Daoy (cell line): Measurements from ENCODE around the gene ATRN. TPM values are rescaled to one million over a fixed set of nuclear protein-coding genes. Genes with fewer than 3 reads are reported as not detected.
"Not testable (repeated sequence)": the region's sequence is repeated elsewhere in the genome, so short reads cannot be mapped to it uniquely, and the experiment has no call there.

Experiments
- DNase-seq: peaks from one replicate; pipeline ENCODE4 v3.0.0-alpha.2; 2015; ENCODE audit warnings: low read depth
- total RNA-seq: library from RNA; depleted of rRNA; stranded (reverse); fragments of >200 nt; shearing (Covaris generic); gene quantifications from 2 replicates; pipeline ENCODE4 v1.2.3, GENCODE V29; 2014; rRNA removed

Gene ATRN
- 8.7 and 11.1 TPM in 2 replicates for total RNA-seq

GRCh38 chr20:3470627-3471396 is at the start of gene ATRN:
TSS of gene ATRN (plus strand) at chr20:3471018. CDS start at chr20:3471108, 90 bp downstream.
- peak; percentile 95 for DNase-seq

- DNase-seq = no peak
These were observed 48.8 kb upstream of the ATRN start for GRCh38 chr20:3421985-3422384.

GRCh38 chr20:3423126-3423525 is 47.7 kb upstream of the ATRN start:
- no peak for DNase-seq

- DNase-seq = not testable (repeated sequence)
These were observed 44.1 kb upstream of the ATRN start for GRCh38 chr20:3426766-3427165.

GRCh38 chr20:3430376-3431069 is 40.3 kb upstream of the ATRN start:
- no peak for DNase-seq

- no peak for DNase-seq
These were observed 39.7 kb upstream of the ATRN start for GRCh38 chr20:3431109-3431508.

GRCh38 chr20:3432844-3433243 is 38.0 kb upstream of the ATRN start:
- DNase-seq = no peak

- DNase-seq = no peak
These were observed 37.1 kb upstream of the ATRN start for GRCh38 chr20:3433744-3434143.

GRCh38 chr20:3434232-3434631 is 36.6 kb upstream of the ATRN start:
- no peak for DNase-seq

GRCh38 chr20:3436864-3437574 is 33.8 kb upstream of the ATRN start:
- no peak for DNase-seq

GRCh38 chr20:3446779-3447178 is 24.0 kb upstream of the ATRN start:
- DNase-seq = no peak

GRCh38 chr20:3447321-3447720 is 23.5 kb upstream of the ATRN start:
- DNase-seq = no peak

GRCh38 chr20:3449319-3449718 is 21.5 kb upstream of the ATRN start:
- DNase-seq = no peak

- no peak for DNase-seq
These were observed 18.7 kb upstream of the ATRN start for GRCh38 chr20:3452136-3452535.

- DNase-seq = no peak
These were observed 18.1 kb upstream of the ATRN start for GRCh38 chr20:3452690-3453089.

- DNase-seq = no peak
These were observed 16.0 kb upstream of the ATRN start for GRCh38 chr20:3454831-3455230.

- no peak for DNase-seq
These were observed 14.2 kb upstream of the ATRN start for GRCh38 chr20:3456648-3457047.

- no peak for DNase-seq
These were observed 10.9 kb upstream of the ATRN start for GRCh38 chr20:3459881-3460307.

- peak; percentile 4 for DNase-seq
These were observed 9.5 kb upstream of the ATRN start for GRCh38 chr20:3461211-3461771.

GRCh38 chr20:3461911-3462677 is 8.7 kb upstream of the ATRN start:
- peak; percentile 30 for DNase-seq

GRCh38 chr20:3464166-3464565 is 6.7 kb upstream of the ATRN start:
- DNase-seq = no peak
